Vagina (tissue), 2 donors: Measurements from ENCODE around the gene TCAF1.

Experiments used
- POLR2A ChIP-seq, 2 donors: fragments of 450-650 bp; IDR thresholded peaks; one replicate each; pipeline ENCODE4 v1.6.1; 2017; ENCODE audit warnings: antibody characterized with exemption in 2 of 2, mild to moderate bottlenecking in 2 of 2, moderate library complexity in 2 of 2
- POLR2AphosphoS5 ChIP-seq, 2 donors: sonication (generic); formaldehyde crosslinking; IDR thresholded peaks; one replicate each; pipeline ENCODE4 v1.9.0; 2017; ENCODE audit warnings: antibody characterized with exemption in 2 of 2, mild to moderate bottlenecking in 2 of 2, low read depth in 1 of 2; ENCODE audit not compliant: insufficient read depth in 1 of 2
- TF ChIP-seq, protein P1 (sequence below), 3 experiments: fragments of 450-650 bp in 2 of 3; fragments of 200-600 bp in 1 of 3; sonication (generic) in 1 of 3; IDR thresholded peaks; one replicate each; pipeline ENCODE4 v1.5.1; 2017 to 2019; ENCODE audit warnings: antibody characterized with exemption in 3 of 3, mild to moderate bottlenecking in 2 of 3, moderate library complexity in 2 of 3

DNA sequence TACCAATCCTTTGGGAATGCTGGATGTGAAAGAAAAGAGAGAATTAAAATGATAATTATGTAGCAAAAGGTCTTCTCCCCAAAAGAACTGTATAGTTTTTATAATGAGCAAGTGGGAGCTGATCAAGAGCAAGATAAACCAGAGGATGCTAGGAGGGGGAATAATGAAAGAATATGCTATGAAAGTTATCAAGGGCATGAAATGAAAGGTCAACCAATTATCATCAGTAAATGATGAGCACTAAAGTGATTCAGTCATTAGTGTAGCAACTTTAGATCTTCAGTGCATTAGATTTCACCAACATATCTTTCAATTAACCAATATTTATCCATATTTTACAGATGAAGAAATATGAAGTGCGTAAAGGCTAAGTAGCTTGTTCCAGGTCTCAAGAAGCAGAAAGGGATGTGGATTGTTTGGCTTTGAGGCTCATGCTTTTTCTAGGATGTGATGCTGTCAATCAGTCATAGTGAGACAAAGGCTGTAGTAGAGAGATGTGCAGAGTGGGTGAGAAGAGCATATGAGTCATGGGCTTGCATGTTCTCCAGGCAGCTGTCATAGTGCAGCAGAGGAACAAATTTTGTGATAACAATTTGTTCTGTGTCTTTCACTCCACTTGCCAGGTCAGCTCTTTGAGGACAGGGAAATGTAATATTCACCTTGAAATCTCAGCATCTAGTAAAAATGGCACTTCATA lies 27.4 kb upstream of the TCAF1 start:
- TF ChIP-seq, protein P1, sequence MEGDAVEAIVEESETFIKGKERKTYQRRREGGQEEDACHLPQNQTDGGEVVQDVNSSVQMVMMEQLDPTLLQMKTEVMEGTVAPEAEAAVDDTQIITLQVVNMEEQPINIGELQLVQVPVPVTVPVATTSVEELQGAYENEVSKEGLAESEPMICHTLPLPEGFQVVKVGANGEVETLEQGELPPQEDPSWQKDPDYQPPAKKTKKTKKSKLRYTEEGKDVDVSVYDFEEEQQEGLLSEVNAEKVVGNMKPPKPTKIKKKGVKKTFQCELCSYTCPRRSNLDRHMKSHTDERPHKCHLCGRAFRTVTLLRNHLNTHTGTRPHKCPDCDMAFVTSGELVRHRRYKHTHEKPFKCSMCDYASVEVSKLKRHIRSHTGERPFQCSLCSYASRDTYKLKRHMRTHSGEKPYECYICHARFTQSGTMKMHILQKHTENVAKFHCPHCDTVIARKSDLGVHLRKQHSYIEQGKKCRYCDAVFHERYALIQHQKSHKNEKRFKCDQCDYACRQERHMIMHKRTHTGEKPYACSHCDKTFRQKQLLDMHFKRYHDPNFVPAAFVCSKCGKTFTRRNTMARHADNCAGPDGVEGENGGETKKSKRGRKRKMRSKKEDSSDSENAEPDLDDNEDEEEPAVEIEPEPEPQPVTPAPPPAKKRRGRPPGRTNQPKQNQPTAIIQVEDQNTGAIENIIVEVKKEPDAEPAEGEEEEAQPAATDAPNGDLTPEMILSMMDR (IDR thresholded peaks at IDR 0.05), result no peak
- no peak for TF ChIP-seq POLR2A (IDR thresholded peaks at IDR 0.05)
- no peak for TF ChIP-seq POLR2AphosphoS5 (IDR thresholded peaks at IDR 0.05; ENCODE audit: insufficient read depth in 1 of 2, low read depth in 1 of 2)
